HepG2 (cell line): ENCODE measurements around the gene SEPHS2. TPM values are rescaled to one million over a fixed set of nuclear protein-coding genes. Genes with fewer than 3 reads are reported as not detected.

Source experiments
- DPF2 ChIP-seq: sonication (generic); formaldehyde crosslinking; IDR thresholded peaks from 2 replicates; pipeline ENCODE4 v1.4.0; 2020; ENCODE audit warnings: mild to moderate bottlenecking, low read depth, missing genetic modification reagents, borderline replicate concordance
- DZIP1 ChIP-seq: sonication (generic); formaldehyde crosslinking; IDR thresholded peaks from 2 replicates; pipeline ENCODE4 v1.5.0; 2020; ENCODE audit warnings: mild to moderate bottlenecking, missing genetic modification reagents
- EP300 ChIP-seq, 3 experiments: sonication (generic) in 1 of 3; formaldehyde crosslinking in 1 of 3; IDR thresholded peaks; 2 replicates each; pipeline versions ENCODE4 v1.5.1 to v1.6.1; 2011 to 2020; ENCODE audit warnings: low read depth in 2 of 3, low read length in 2 of 3, borderline replicate concordance in 1 of 3, improper control_type of control experiment in 1 of 3, mild to moderate bottlenecking in 1 of 3, missing genetic modification reagents in 1 of 3, moderate library complexity in 1 of 3
- FLYWCH1 ChIP-seq: sonication (generic); formaldehyde crosslinking; IDR thresholded peaks from 2 replicates; pipeline ENCODE4 v1.8.1; 2023; ENCODE audit warnings: mild to moderate bottlenecking, missing genetic modification reagents
- GLI4 ChIP-seq: sonication (generic); formaldehyde crosslinking; IDR thresholded peaks from 2 replicates; pipeline ENCODE4 v1.5.1; 2020; ENCODE audit warnings: missing genetic modification reagents, mild to moderate bottlenecking, moderate library complexity, borderline replicate concordance
- HES4 ChIP-seq: sonication (generic); formaldehyde crosslinking; IDR thresholded peaks from 2 replicates; pipeline ENCODE4 v1.9.0; 2021; ENCODE audit warnings: mild to moderate bottlenecking, missing genetic modification reagents, borderline replicate concordance
- IRX3 ChIP-seq: sonication (generic); formaldehyde crosslinking; IDR thresholded peaks from 2 replicates; pipeline ENCODE4 v1.8.1; 2023; ENCODE audit warnings: mild to moderate bottlenecking, low read depth, missing genetic modification reagents, borderline replicate concordance
- KDM5B ChIP-seq: sonication (generic); formaldehyde crosslinking; IDR thresholded peaks from 2 replicates; pipeline ENCODE4 v1.4.0; 2020; ENCODE audit warnings: missing genetic modification reagents, mild to moderate bottlenecking, borderline replicate concordance
- MEF2D ChIP-seq: sonication (generic); formaldehyde crosslinking; IDR thresholded peaks from 2 replicates; pipeline ENCODE4 v1.5.1; 2020; ENCODE audit warnings: mild to moderate bottlenecking, missing genetic modification reagents
- MEIS2 ChIP-seq: sonication (generic); formaldehyde crosslinking; IDR thresholded peaks from 2 replicates; pipeline ENCODE4 v1.9.0; 2021; ENCODE audit warnings: mild to moderate bottlenecking, missing genetic modification reagents
- MYPOP ChIP-seq: sonication (generic); formaldehyde crosslinking; IDR thresholded peaks from 2 replicates; pipeline ENCODE4 v1.8.1; 2023; ENCODE audit warnings: mild to moderate bottlenecking, moderate library complexity, missing genetic modification reagents
- NCOA5 ChIP-seq: sonication (generic); formaldehyde crosslinking; IDR thresholded peaks from 2 replicates; pipeline ENCODE4 v1.4.0; 2020; ENCODE audit warnings: missing genetic modification reagents
- PHF20 ChIP-seq: sonication (generic); formaldehyde crosslinking; IDR thresholded peaks from 2 replicates; pipeline ENCODE4 v1.5.0; 2020; ENCODE audit warnings: mild to moderate bottlenecking, missing genetic modification reagents
- RNF2 ChIP-seq: fragments of 450-650 bp; conservative IDR thresholded peaks from 2 replicates; pipeline ENCODE4 v1.6.1; 2016; ENCODE audit warnings: low read depth
- SIN3A ChIP-seq: IDR thresholded peaks from 2 replicates; pipeline ENCODE4 v1.6.1; 2011; ENCODE audit warnings: low read depth, mild to moderate bottlenecking, control low read depth, low read length, borderline replicate concordance
- SOX5 ChIP-seq: IDR thresholded peaks from 2 replicates; pipeline ENCODE4 v1.6.1; 2016; ENCODE audit warnings: borderline replicate concordance
- TARDBP ChIP-seq: sonication (generic); formaldehyde crosslinking; IDR thresholded peaks from 2 replicates; pipeline ENCODE4 v1.8.0; 2022; ENCODE audit warnings: mild to moderate bottlenecking, missing genetic modification reagents
- ZBTB25 ChIP-seq: IDR thresholded peaks from 2 replicates; pipeline ENCODE4 v1.6.1; 2018; ENCODE audit warnings: missing genetic modification reagents
- ZEB1 ChIP-seq: IDR thresholded peaks from 2 replicates; pipeline ENCODE4 v1.6.1; 2012; ENCODE audit warnings: mild to moderate bottlenecking, low read depth, inconsistent platforms; ENCODE audit not compliant: insufficient replicate concordance
- ZNF180 ChIP-seq: sonication (generic); formaldehyde crosslinking; IDR thresholded peaks from 2 replicates; pipeline ENCODE4 v1.4.0; 2020; ENCODE audit warnings: low read depth, missing genetic modification reagents, borderline replicate concordance
- ZNF326 ChIP-seq: sonication (generic); formaldehyde crosslinking; IDR thresholded peaks from 2 replicates; pipeline ENCODE4 v1.4.0; 2020; ENCODE audit warnings: missing genetic modification reagents, borderline replicate concordance
- ZNF556 ChIP-seq: sonication (generic); formaldehyde crosslinking; IDR thresholded peaks from 2 replicates; pipeline ENCODE4 v1.4.0; 2020; ENCODE audit warnings: mild to moderate bottlenecking, missing genetic modification reagents, borderline replicate concordance
- ZNF766 ChIP-seq: sonication (generic); formaldehyde crosslinking; IDR thresholded peaks from 2 replicates; pipeline ENCODE4 v1.5.0; 2020; ENCODE audit warnings: missing genetic modification reagents, borderline replicate concordance
- ZNF776 ChIP-seq: sonication (generic); formaldehyde crosslinking; IDR thresholded peaks from 2 replicates; pipeline ENCODE4 v1.4.0; 2020; ENCODE audit warnings: mild to moderate bottlenecking, missing genetic modification reagents
- polyA plus RNA-seq, 8 experiments: library from polyadenylated mRNA; depleted of rRNA in 3 of 8; stranded (reverse) in 7 of 8; unstranded in 1 of 8; fragments of >200 nt; fragmentation: Illumina TruSeq in 4 of 8; extraction: Trizol in 4 of 8; gene quantifications; 2 replicates each; pipeline versions ENCODE4 v1.2.1 to v1.2.3, GENCODE V29; 2011 to 2016; ENCODE audit warnings: low read depth in 4 of 8, missing spikeins in 1 of 8, mixed read lengths in 1 of 8; ENCODE audit not compliant: insufficient read depth in 1 of 8
- total RNA-seq, 5 experiments: library from RNA; depleted of rRNA; stranded (reverse); fragments of >200 nt; fragmentation: Illumina TruSeq; extraction: Trizol; gene quantifications; 2 replicates each; pipeline ENCODE4 v1.2.3, GENCODE V29; 2016; ENCODE audit warnings: low read depth in 1 of 5

SEPHS2 gene
- total and polyA plus RNA-seq, 2 of the 13 experiments (the other 11 are each of a cell fraction or from before 2014, with no cell fraction given), result 20.7 to 127 TPM

DNA sequence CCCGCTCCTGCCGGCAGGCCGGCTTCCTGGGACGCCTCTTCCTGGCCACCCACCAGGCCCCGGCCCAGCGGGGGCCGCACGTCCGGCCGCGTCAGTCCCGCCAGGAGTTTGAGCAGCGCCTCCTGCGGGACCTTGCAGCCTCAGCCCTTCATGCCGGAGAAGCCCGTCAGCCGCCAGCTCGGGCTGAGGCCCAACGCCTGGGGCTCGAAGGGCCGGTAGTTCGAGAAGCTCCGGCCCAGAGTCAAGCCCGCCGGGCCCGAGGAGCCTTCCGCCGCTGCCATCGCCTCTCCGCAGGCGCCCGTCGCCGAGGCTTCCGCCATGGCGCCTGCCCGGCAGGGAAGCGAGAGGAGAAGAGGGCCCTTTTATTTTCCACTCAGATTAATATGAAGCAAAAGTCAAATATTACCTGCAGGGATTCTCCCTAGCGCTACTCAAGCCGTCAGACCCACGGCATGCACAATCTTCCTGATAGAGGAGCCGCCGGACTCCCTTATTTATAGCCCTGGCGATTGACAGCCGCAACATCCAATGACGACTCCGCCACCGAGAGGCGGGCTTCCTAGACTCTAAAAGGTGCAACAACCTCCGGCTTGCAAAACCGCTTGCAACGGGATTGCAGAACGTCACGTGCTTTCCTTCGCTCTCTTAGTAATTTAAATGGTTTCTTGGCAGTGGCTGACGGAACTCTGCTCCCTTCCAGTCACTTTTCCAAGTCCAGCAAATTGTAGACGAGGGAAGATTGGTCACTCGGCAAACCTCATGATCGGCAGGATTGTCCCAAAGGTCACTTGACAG, at the start of gene SEPHS2 (continued):
- TF ChIP-seq ZBTB25 (CRISPR knock-in tag), result peak; percentile 23; the same call in 1 of the 2 replicates
- TF ChIP-seq MEIS2 (CRISPR knock-in tag), result no peak
- TF ChIP-seq HES4, result peak; percentile 72
- peak; percentile 26; the same call in 1 of the 2 replicates for TF ChIP-seq PHF20 (CRISPR knock-in tag)
- no peak for TF ChIP-seq ZNF326
- TF ChIP-seq ZNF180 (CRISPR knock-in tag), result no peak
- TF ChIP-seq DZIP1 (CRISPR knock-in tag), result peak; percentile 46; the same call in 1 of the 2 replicates
- TF ChIP-seq TARDBP (CRISPR knock-in tag), result peak; percentile 81; the same call in 1 of the 2 replicates
- peak; percentile 79 for TF ChIP-seq RNF2
- TF ChIP-seq ZNF556 (CRISPR knock-in tag), result peak; percentile 44; the same call in 1 of the 2 replicates
- peak; percentile 63; the same call in 1 of the 2 replicates for TF ChIP-seq IRX3 (CRISPR knock-in tag)
- TF ChIP-seq EP300 (IDR thresholded peaks at IDR 0.05; ENCODE audit: low read depth in 2 of 2, low read length in 2 of 2), result peak in 1 of 2 experiments; percentile 41; a peak in 1 of 4 replicates
- peak; percentile 60; the same call in 1 of the 2 replicates for TF ChIP-seq EP300 (CRISPR knock-in tag; IDR thresholded peaks at IDR 0.05; ENCODE audit: borderline replicate concordance)
- TF ChIP-seq DPF2 (CRISPR knock-in tag), result 0 out of 2 replicates have a peak, but pooled peaks have one; percentile 35
- peak; percentile 78; the same call in 1 of the 2 replicates for TF ChIP-seq SOX5 (CRISPR knock-in tag)
- peak; percentile 67 for TF ChIP-seq MYPOP (CRISPR knock-in tag)
- TF ChIP-seq GLI4 (CRISPR knock-in tag), result 0 out of 2 replicates have a peak, but pooled peaks have one; percentile 82
- TF ChIP-seq MEF2D, result peak; percentile 84; the same call in 1 of the 2 replicates
- TF ChIP-seq KDM5B (CRISPR knock-in tag), result peak; percentile 87
- TF ChIP-seq ZNF776 (CRISPR knock-in tag), result peak; percentile 73; the same call in 1 of the 2 replicates
- TF ChIP-seq ZEB1, result peak; percentile 61
- TF ChIP-seq NCOA5 (CRISPR knock-in tag), result no peak
- no peak for TF ChIP-seq FLYWCH1 (CRISPR knock-in tag)
- peak; percentile 76; the same call in 1 of the 2 replicates for TF ChIP-seq SIN3A
- no peak for TF ChIP-seq ZNF766 (CRISPR knock-in tag)
